ENCODE data around the gene BABAM2. TPM values are rescaled to one million over a fixed set of nuclear protein-coding genes. Genes with fewer than 3 reads are reported as not detected.
A peak's percentile ranks its signal among the peaks of the same experiment; 100 is the strongest.

BABAM2 gene
- total and polyA plus RNA-seq, 2 of the 4 experiments (the other 2 are of a cell fraction): 20.9 to 23.1 TPM

GRCh38 chr2:27988718-27989117 is 98.2 kb downstream of the BABAM2 start:
- H3K4me2 ChIP-seq (ENCODE audit: low read depth, low read length): peak overlapping the region; percentile 69; the same call in 1 of the 2 replicates

More at GRCh38 chr2:27988718-27989117, 98.2 kb downstream of the BABAM2 start:
- ChIA-PET POLR2A (ENCODE audit: unreplicated experiment) (no interaction called here), CTCF (no interaction called here)
- Histone ChIP-seq H3K14ac (replicated peaks; ENCODE audit: low read depth, low read length) (no peak overlapping the region), H3K4me3 (ENCODE audit: insufficient read depth, low read depth, low read length) (no peak overlapping the region), H2BK15ac (ENCODE audit: low read depth, low read length) (no peak overlapping the region), H3K79me1 (ENCODE audit: low read depth in 1 of 2, low read length in 2 of 2) (peaks cover 11 to 14% of the 10 kb centered on the region in 2 experiments), H3K4ac (ENCODE audit: low read depth, low read length) (no peak overlapping the region), H3K18ac (ENCODE audit: low read depth, low read length) (no peak overlapping the region), H3K36me3 (ENCODE audit: control insufficient read depth, insufficient read depth, low read length) (no peaks in the 10 kb centered on the region), H4K91ac (ENCODE audit: insufficient read depth, low read depth, low read length) (no peak overlapping the region), H4K20me1 (ENCODE audit: insufficient read depth, low read length) (no peaks in the 10 kb centered on the region), H3K4me1 (ENCODE audit: control insufficient read depth, insufficient read depth, low read length) (peaks cover 6% of the 10 kb centered on the region), H2AK9ac (replicated peaks; ENCODE audit: low read depth, low read length, poor library complexity) (no peak overlapping the region), H3K9me1 (ENCODE audit: insufficient read depth, low read length) (peaks cover 3% of the 10 kb centered on the region), H2AFZ (replicated peaks; ENCODE audit: low read length, poor library complexity) (no peak overlapping the region), H2BK20ac (ENCODE audit: low read depth, low read length) (no peak overlapping the region), H3K23ac (ENCODE audit: low read depth, low read length) (no peak overlapping the region), H4K8ac (ENCODE audit: low read depth in 2 of 2, low read length in 2 of 2) (no peak overlapping the region; a peak in 1 of 4 replicates), H3K27ac (ENCODE audit: insufficient read depth, low read length) (no peak overlapping the region), H3K27me3 (ENCODE audit: control insufficient read depth, insufficient read depth, low read length) (no peaks in the 10 kb centered on the region), H3K9me3 (ENCODE audit: control insufficient read depth, insufficient read depth, low read length) (no peaks in the 10 kb centered on the region), H2BK120ac (ENCODE audit: low read depth, low read length) (no peak overlapping the region), H2AK5ac (ENCODE audit: low read depth, low read length) (no peak overlapping the region), H3K9ac (ENCODE audit: low read depth, low read length) (no peak overlapping the region), H3K56ac (ENCODE audit: extremely low read depth, insufficient read depth, low read length) (no peak overlapping the region), H2BK5ac (ENCODE audit: low read depth, low read length, poor library complexity, severe bottlenecking) (no peak overlapping the region), H4K5ac (ENCODE audit: low read depth, low read length) (no peak overlapping the region)
- TF ChIP-seq NFE2L2 (IDR thresholded peaks at IDR 0.05; ENCODE audit: low read depth, low read length) (no peak), BHLHE40 (IDR thresholded peaks at IDR 0.05; ENCODE audit: low read depth, low read length) (no peak), MXI1 (IDR thresholded peaks at IDR 0.05; ENCODE audit: borderline replicate concordance, low read depth, low read length) (no peak), ELK1 (IDR thresholded peaks at IDR 0.05; ENCODE audit: borderline replicate concordance, low read depth, low read length) (no peak), USF2 (IDR thresholded peaks at IDR 0.05; ENCODE audit: low read depth, low read length) (no peak), RAD21 (IDR thresholded peaks at IDR 0.05; ENCODE audit: low read length) (no peak), RCOR1 (IDR thresholded peaks at IDR 0.05; ENCODE audit: insufficient replicate concordance, low read length) (no peak), SMC3 (IDR thresholded peaks at IDR 0.05; ENCODE audit: low read depth, low read length) (no peak), MAFK (IDR thresholded peaks at IDR 0.05; ENCODE audit: low read depth, low read length) (no peak), RFX5 (IDR thresholded peaks at IDR 0.05; ENCODE audit: low read depth, low read length) (no peak), FOS (IDR thresholded peaks at IDR 0.05; ENCODE audit: low read depth, low read length) (no peak), CEBPB (IDR thresholded peaks at IDR 0.05; ENCODE audit: low read depth, low read length) (no peak), MAZ (IDR thresholded peaks at IDR 0.05; ENCODE audit: borderline replicate concordance, low read depth, low read length) (no peak), POLR2A (IDR thresholded peaks at IDR 0.05; ENCODE audit: low read depth, low read length) (no peak), CTCF (conservative IDR thresholded peaks at IDR 0.05; ENCODE audit: low read depth, low read length) (no peak), CHD1 (IDR thresholded peaks at IDR 0.05; ENCODE audit: low read depth, low read length) (no peak)
- intact Hi-C loops (cut with micrococcal nuclease): no loop called here
- in situ Hi-C loops (cut with MboI; ENCODE audit: low sequenced_read_pairs): no loop called here
- ATAC-seq (ENCODE audit: low read depth) (no peak), DNase-seq (no peak)
- dilution Hi-C loops (cut with HindIII; ENCODE audit: low sequenced_read_pairs, unreplicated experiment): no loop called here
- BruUV-seq (replicated peaks): no TSS peak
- no CpG with 5 or more reads among the region's 2 CpGs for WGBS, 2 experiments (ENCODE audit: extremely low coverage in 2 of 2, insufficient read length in 1 of 2)
